Stimulated activated CD4-positive, alpha-beta T cell treated with anti-CD3 and anti-CD28 coated beads, Interleukin-15, amount 100 ng/mL, for 48 hours (primary cell): Measurements from ENCODE around the gene BHMT2.

Experiments used
- DNase-seq, 2 donors: peaks; one replicate each; pipeline ENCODE4 v3.0.0-alpha.2; 2020; ENCODE audit warnings: low read depth in 2 of 2

Gene BHMT2

GRCh38 chr5:79069488-79070349 lies at the start of gene BHMT2, which contains the start of gene DMGDH:
TSS of gene BHMT2 (plus strand) at chr5:79069767. CDS start at chr5:79069783, 16 bp downstream.
TSS of gene DMGDH (minus strand) at chr5:79069674. CDS start at chr5:79069620, 54 bp downstream.
- DNase-seq: no peak

GRCh38 chr5:79020861-79021561 lies 48.6 kb upstream of the BHMT2 start:
- DNase-seq: peak; percentile 9 to 27

GRCh38 chr5:79021753-79022152 lies 47.8 kb upstream of the BHMT2 start:
- DNase-seq: no peak

- no peak for DNase-seq
Measured at GRCh38 chr5:79022771-79023170, 46.8 kb upstream of the BHMT2 start.

- no peak for DNase-seq
Measured at GRCh38 chr5:79023348-79023747, 46.2 kb upstream of the BHMT2 start.

GRCh38 chr5:79023947-79024346 lies 45.6 kb upstream of the BHMT2 start:
- no peak for DNase-seq

GRCh38 chr5:79025054-79025472 lies 44.5 kb upstream of the BHMT2 start:
- peak; percentile 13 to 30 for DNase-seq

- DNase-seq: no peak
Measured at GRCh38 chr5:79030663-79031484, 38.7 kb upstream of the BHMT2 start.

GRCh38 chr5:79031485-79031867 lies 38.1 kb upstream of the BHMT2 start:
- DNase-seq: no peak

- DNase-seq: no peak
Measured at GRCh38 chr5:79032031-79032695, 37.4 kb upstream of the BHMT2 start.

GRCh38 chr5:79032782-79033181 lies 36.8 kb upstream of the BHMT2 start:
- DNase-seq: no peak

GRCh38 chr5:79035237-79035636 lies 34.3 kb upstream of the BHMT2 start:
- DNase-seq: no peak

GRCh38 chr5:79036769-79037168 lies 32.8 kb upstream of the BHMT2 start:
- DNase-seq: no peak

GRCh38 chr5:79042188-79042587 lies 27.4 kb upstream of the BHMT2 start:
- no peak for DNase-seq

GRCh38 chr5:79047199-79047598 lies 22.4 kb upstream of the BHMT2 start:
- DNase-seq: no peak

GRCh38 chr5:79048437-79048836 lies 21.1 kb upstream of the BHMT2 start:
- DNase-seq: no peak

GRCh38 chr5:79050498-79050897 lies 19.1 kb upstream of the BHMT2 start:
- no peak for DNase-seq

- no peak for DNase-seq
Measured at GRCh38 chr5:79053321-79053720, 16.2 kb upstream of the BHMT2 start.

- no peak for DNase-seq
Measured at GRCh38 chr5:79055017-79055416, 14.6 kb upstream of the BHMT2 start.

GRCh38 chr5:79056847-79057246 lies 12.7 kb upstream of the BHMT2 start:
- DNase-seq: no peak

GRCh38 chr5:79059674-79060073 lies 9.9 kb upstream of the BHMT2 start:
- DNase-seq: no peak

GRCh38 chr5:79062436-79062835 lies 7.1 kb upstream of the BHMT2 start:
- no peak for DNase-seq
